Measurements from ENCODE around the gene SRPK2.

- TF ChIP-seq USF2 (IDR thresholded peaks at IDR 0.05; ENCODE audit: borderline replicate concordance, low read depth, low read length) (no peak), POLR2AphosphoS5 (IDR thresholded peaks at IDR 0.05; ENCODE audit: low read depth, low read length) (no peak), NFIC (IDR thresholded peaks at IDR 0.05; ENCODE audit: borderline replicate concordance) (no peak), JUND (IDR thresholded peaks at IDR 0.05) (no peak), SIN3A (IDR thresholded peaks at IDR 0.05; ENCODE audit: borderline replicate concordance, low read depth, low read length) (no peak)
- TF ChIP-seq, protein P1, sequence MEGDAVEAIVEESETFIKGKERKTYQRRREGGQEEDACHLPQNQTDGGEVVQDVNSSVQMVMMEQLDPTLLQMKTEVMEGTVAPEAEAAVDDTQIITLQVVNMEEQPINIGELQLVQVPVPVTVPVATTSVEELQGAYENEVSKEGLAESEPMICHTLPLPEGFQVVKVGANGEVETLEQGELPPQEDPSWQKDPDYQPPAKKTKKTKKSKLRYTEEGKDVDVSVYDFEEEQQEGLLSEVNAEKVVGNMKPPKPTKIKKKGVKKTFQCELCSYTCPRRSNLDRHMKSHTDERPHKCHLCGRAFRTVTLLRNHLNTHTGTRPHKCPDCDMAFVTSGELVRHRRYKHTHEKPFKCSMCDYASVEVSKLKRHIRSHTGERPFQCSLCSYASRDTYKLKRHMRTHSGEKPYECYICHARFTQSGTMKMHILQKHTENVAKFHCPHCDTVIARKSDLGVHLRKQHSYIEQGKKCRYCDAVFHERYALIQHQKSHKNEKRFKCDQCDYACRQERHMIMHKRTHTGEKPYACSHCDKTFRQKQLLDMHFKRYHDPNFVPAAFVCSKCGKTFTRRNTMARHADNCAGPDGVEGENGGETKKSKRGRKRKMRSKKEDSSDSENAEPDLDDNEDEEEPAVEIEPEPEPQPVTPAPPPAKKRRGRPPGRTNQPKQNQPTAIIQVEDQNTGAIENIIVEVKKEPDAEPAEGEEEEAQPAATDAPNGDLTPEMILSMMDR (IDR thresholded peaks at IDR 0.05) = no peak
Observed at GRCh38 chr7:105212212-105212611, 176.5 kb downstream of the SRPK2 start.

Measured in SK-N-SH (cell line).